Ovary (tissue), 3 donors: ENCODE results near the gene PPP5C.

Source experiments
- CTCF ChIP-seq, 3 donors: fragments of 450-650 bp in 2 of 3; fragments of 200-600 bp in 1 of 3; IDR thresholded peaks; one replicate each; pipeline versions ENCODE4 v1.5.1 to v1.8.0; 2016 to 2022; ENCODE audit warnings: antibody characterized with exemption in 3 of 3, mild to moderate bottlenecking in 1 of 3
- POLR2A ChIP-seq: fragments of 450-650 bp; IDR thresholded peaks from one replicate; pipeline ENCODE4 v1.6.1; 2017; ENCODE audit warnings: antibody characterized with exemption, mild to moderate bottlenecking, moderate library complexity
- donor health status: DM: no; HTN: no; CAD: no.

GRCh38 chr19:46386151-46386550 lies 39.3 kb downstream of the PPP5C start:
- TF ChIP-seq CTCF (IDR thresholded peaks at IDR 0.05) (no peak), POLR2A (no peak)
